Ishikawa (cell line): ENCODE data around the gene POU5F1.

Experiments used
- CEBPB ChIP-seq: IDR thresholded peaks from 2 replicates; pipeline ENCODE4 v1.6.1; 2012
- CREB1 ChIP-seq: IDR thresholded peaks from 2 replicates; pipeline ENCODE4 v1.6.1; 2012; ENCODE audit warnings: low read depth
- EGR1 ChIP-seq: IDR thresholded peaks from 2 replicates; pipeline ENCODE4 v1.6.1; 2012
- EP300 ChIP-seq: IDR thresholded peaks from 2 replicates; pipeline ENCODE4 v1.6.1; 2012; ENCODE audit warnings: borderline replicate concordance
- FOXM1 ChIP-seq: IDR thresholded peaks from 2 replicates; pipeline ENCODE4 v1.6.1; 2012; ENCODE audit warnings: low read depth, borderline replicate concordance
- MAX ChIP-seq: IDR thresholded peaks from 2 replicates; pipeline ENCODE4 v1.6.1; 2012
- NFIC ChIP-seq: IDR thresholded peaks from 2 replicates; pipeline ENCODE4 v1.6.1; 2012
- RAD21 ChIP-seq: IDR thresholded peaks from 2 replicates; pipeline ENCODE4 v1.6.1; 2012; ENCODE audit warnings: low read depth
- REST ChIP-seq: IDR thresholded peaks from 2 replicates; pipeline ENCODE4 v1.6.1; 2012; ENCODE audit warnings: low read depth, mild to moderate bottlenecking
- TAF1 ChIP-seq: IDR thresholded peaks from 2 replicates; pipeline ENCODE4 v1.6.1; 2012; ENCODE audit warnings: low read depth, mild to moderate bottlenecking
- TCF12 ChIP-seq: IDR thresholded peaks from 2 replicates; pipeline ENCODE4 v1.6.1; 2012; ENCODE audit warnings: low read depth
- TEAD4 ChIP-seq: IDR thresholded peaks from 2 replicates; pipeline ENCODE4 v1.6.1; 2012
- USF1 ChIP-seq: IDR thresholded peaks from 2 replicates; pipeline ENCODE4 v1.6.1; 2012
- YY1 ChIP-seq: IDR thresholded peaks from 2 replicates; pipeline ENCODE4 v1.6.1; 2012; ENCODE audit warnings: low read depth
- ZBTB7A ChIP-seq: IDR thresholded peaks from 2 replicates; pipeline ENCODE4 v1.6.1; 2012; ENCODE audit warnings: low read depth

Gene POU5F1

GRCh38 chr6:31170600-31170881 lies at the start of gene POU5F1:
TSS of gene POU5F1 (minus strand) at chr6:31170682. CDS start at chr6:31170620, 62 bp downstream.
- TF ChIP-seq USF1 = no peak
- no peak for TF ChIP-seq YY1
- no peak for TF ChIP-seq ZBTB7A
- no peak for TF ChIP-seq TCF12
- TF ChIP-seq EP300 = no peak
- TF ChIP-seq MAX = no peak
- no peak for TF ChIP-seq NFIC
- TF ChIP-seq EGR1 = no peak
- TF ChIP-seq RAD21 = no peak
- TF ChIP-seq TAF1 = no peak
- no peak for TF ChIP-seq CEBPB

GRCh38 chr6:31216208-31216898 lies 45.9 kb upstream of the POU5F1 start:
- no peak for TF ChIP-seq EP300
- no peak for TF ChIP-seq REST
- TF ChIP-seq FOXM1 = no peak
- TF ChIP-seq RAD21 = no peak
- no peak for TF ChIP-seq TEAD4
- no peak for TF ChIP-seq CREB1
- TF ChIP-seq YY1 = no peak
- TF ChIP-seq USF1 = no peak
- no peak for TF ChIP-seq ZBTB7A
- no peak for TF ChIP-seq MAX
- no peak for TF ChIP-seq TAF1

GRCh38 chr6:31214516-31214915 lies 44.0 kb upstream of the POU5F1 start:
- TF ChIP-seq TCF12 (no peak), ZBTB7A (no peak), CEBPB (no peak), TAF1 (no peak), NFIC (no peak), EGR1 (no peak), TEAD4 (no peak), REST (no peak), EP300 (no peak), RAD21 (no peak), USF1 (no peak), FOXM1 (no peak), MAX (no peak), YY1 (no peak), CREB1 (no peak)

- TF ChIP-seq EGR1 (no peak), USF1 (no peak), TAF1 (no peak), TEAD4 (no peak), CREB1 (no peak), CEBPB (no peak), RAD21 (no peak), ZBTB7A (no peak), FOXM1 (no peak), NFIC (no peak), MAX (no peak), EP300 (no peak), TCF12 (no peak)
Measured at GRCh38 chr6:31210741-31211532, 40.5 kb upstream of the POU5F1 start.
